H1 (cell line): ENCODE measurements around the gene SGMS1. TPM values are rescaled to one million over a fixed set of nuclear protein-coding genes. Genes with fewer than 3 reads are reported as not detected.

ENCODE experiments used
- ATF2 ChIP-seq: IDR thresholded peaks from 2 replicates; pipeline ENCODE4 v1.6.1; 2012; ENCODE audit warnings: low read length, inconsistent platforms
- FOSL1 ChIP-seq: IDR thresholded peaks from 2 replicates; pipeline ENCODE4 v1.6.1; 2011; ENCODE audit warnings: mild to moderate bottlenecking, low read depth, low read length, moderate library complexity; ENCODE audit not compliant: insufficient read depth
- GTF2F1 ChIP-seq: IDR thresholded peaks from 2 replicates; pipeline ENCODE4 v1.6.1; 2012; ENCODE audit warnings: low read depth, low read length, improper control_type of control experiment, borderline replicate concordance
- SIN3A ChIP-seq, 2 experiments: IDR thresholded peaks in 1 of 2; conservative IDR thresholded peaks in 1 of 2; 2 replicates each; pipeline ENCODE4 v1.6.1; 2011 to 2012; ENCODE audit warnings: low read length in 2 of 2, improper control_type of control experiment in 1 of 2, low read depth in 1 of 2, mild to moderate bottlenecking in 1 of 2
- TCF12 ChIP-seq: IDR thresholded peaks from 2 replicates; pipeline ENCODE4 v1.6.1; 2011; ENCODE audit warnings: low read depth, mild to moderate bottlenecking, low read length
- polyA plus RNA-seq, 7 experiments: library from polyadenylated mRNA; depleted of rRNA in 3 of 7; stranded (reverse) in 5 of 7; unstranded in 2 of 7; fragments of >200 nt in 5 of 7; fragments of 200-250 nt in 2 of 7; gene quantifications; 1 replicate in 5 of 7; 2 replicates in 1 of 7; 4 replicates in 1 of 7; pipeline versions ENCODE4 v1.2.1 to v1.2.3, GENCODE V29; 2011 to 2013; ENCODE audit warnings: missing spikeins in 2 of 7, mixed read lengths in 2 of 7
- total RNA-seq: library from RNA; stranded (reverse); fragmentation: NEBNext Ultra II Directional; extraction: Animal tissue kit (Norgen Biotek cat#: 25700); gene quantifications from 2 replicates; pipeline ENCODE4 v1.2.1, GENCODE V29; 2021

SGMS1 gene
- total and polyA plus RNA-seq, 2 of the 8 experiments (the other 6 are each of a cell fraction or from before 2014, with no cell fraction given), result 6.0 to 15.6 TPM

GRCh38 chr10:50653758-50654157 is 30.0 kb upstream of the SGMS1 start (continued):
- TF ChIP-seq ATF2, result no peak
- TF ChIP-seq TCF12, result no peak
- no peak for TF ChIP-seq SIN3A (conservative IDR thresholded peaks at IDR 0.05 in 1 of 2, IDR thresholded peaks at IDR 0.05 in 1 of 2; ENCODE audit: low read depth in 1 of 2, low read length in 2 of 2)
- no peak for TF ChIP-seq GTF2F1
- no peak for TF ChIP-seq FOSL1
